H1 (cell line): ENCODE data around the gene KHSRP. TPM values are rescaled to one million over a fixed set of nuclear protein-coding genes. Genes with fewer than 3 reads are reported as not detected.

Experiments used
- CTCF ChIA-PET: fragments of 300-600 bp; sonication (Branson Sonifier 250); formaldehyde crosslinking; loops from one replicate; lab custom pipeline; 2021; ENCODE audit not compliant: partially characterized antibody; lab: Charles Lee
- POLR2A ChIA-PET: fragments of 300-600 bp; sonication (Branson Sonifier 250); formaldehyde crosslinking; loops from one replicate; lab custom pipeline; 2021; ENCODE audit warnings: inconsistent platforms; ENCODE audit not compliant: partially characterized antibody; lab: Charles Lee
- DNase-seq, 2 experiments: peaks; one replicate each; pipeline versions ENCODE4 v3.0.0 to v3.0.0-alpha.2; 2010 to 2022; ENCODE audit warnings: low spot score in 2 of 2, low read depth in 1 of 2, mixed read lengths in 1 of 2
- FAIRE-seq: peaks from 2 replicates; lab custom pipeline; 2011; peaks lifted over from hg19 to GRCh38; lab: Jason Lieb, UNC
- H2AFZ ChIP-seq: 2 replicates; pipeline ENCODE4 v1.8.1; 2012; ENCODE audit warnings: low read length, inconsistent platforms
- H2AK5ac ChIP-seq: 2 replicates; pipeline ENCODE4 v1.6.1; 2013; ENCODE audit warnings: low read depth, low read length
- H2BK120ac ChIP-seq: replicated peaks from 2 replicates; pipeline ENCODE3; 2013; ENCODE audit warnings: low read depth, low read length, inconsistent platforms
- H2BK12ac ChIP-seq: 2 replicates; pipeline ENCODE4 v1.6.1; 2013; ENCODE audit warnings: low read depth, low read length
- H2BK15ac ChIP-seq: 2 replicates; pipeline ENCODE4 v1.6.1; 2013; ENCODE audit warnings: low read length
- H2BK20ac ChIP-seq: 2 replicates; pipeline ENCODE4 v1.6.1; 2013; ENCODE audit warnings: low read length
- H2BK5ac ChIP-seq: 2 replicates; pipeline ENCODE4 v1.6.1; 2013; ENCODE audit warnings: low read depth, low read length
- H3K14ac ChIP-seq: 2 replicates; pipeline ENCODE4 v1.6.1; 2013; ENCODE audit warnings: inconsistent platforms; ENCODE audit not compliant: insufficient read length
- H3K18ac ChIP-seq: 2 replicates; pipeline ENCODE4 v1.6.1; 2013; ENCODE audit warnings: low read length; ENCODE audit errors: extremely low read depth
- H3K23ac ChIP-seq: 2 replicates; pipeline ENCODE4 v1.6.1; 2013; ENCODE audit warnings: inconsistent platforms; ENCODE audit not compliant: insufficient read length
- H3K23me2 ChIP-seq: 2 replicates; pipeline ENCODE4 v1.6.1; 2013; ENCODE audit warnings: low read depth, low read length
- H3K27ac ChIP-seq: 2 replicates; pipeline ENCODE4 v1.6.1; 2011; ENCODE audit warnings: low read depth, low read length, inconsistent platforms
- H3K27me3 ChIP-seq, 4 experiments: replicated peaks in 1 of 4; 1 replicate in 1 of 4; 2 replicates in 3 of 4; pipeline versions ENCODE4 v1.6.1 to v1.8.1; 2011 to 2013; ENCODE audit warnings: low read length in 3 of 4, mild to moderate bottlenecking in 3 of 4, inconsistent platforms in 2 of 4, mixed read lengths in 2 of 4, moderate library complexity in 1 of 4; ENCODE audit not compliant: control insufficient read depth in 3 of 4, insufficient read depth in 3 of 4; ENCODE audit errors: extremely low read depth in 1 of 4
- H3K36me3 ChIP-seq, 4 experiments: 2 replicates each; pipeline versions ENCODE4 v1.6.1 to v1.8.1; 2011 to 2013; ENCODE audit warnings: mild to moderate bottlenecking in 4 of 4, low read length in 3 of 4, moderate library complexity in 2 of 4, control low read depth in 1 of 4, inconsistent platforms in 1 of 4; ENCODE audit not compliant: insufficient read depth in 4 of 4, control insufficient read depth in 2 of 4
- H3K4ac ChIP-seq: replicated peaks from 2 replicates; pipeline ENCODE3; 2013; ENCODE audit warnings: low read length, low read depth, mixed read lengths, inconsistent platforms; ENCODE audit not compliant: insufficient read length
- H3K4me1 ChIP-seq, 4 experiments: replicated peaks in 1 of 4; 1 replicate in 1 of 4; 2 replicates in 3 of 4; pipeline versions ENCODE4 v1.6.1 to v1.8.1; 2011 to 2013; ENCODE audit warnings: low read length in 3 of 4, inconsistent platforms in 2 of 4, mixed read lengths in 1 of 4; ENCODE audit not compliant: insufficient read depth in 4 of 4, control insufficient read depth in 3 of 4
- H3K4me2 ChIP-seq, 2 experiments: 2 replicates each; pipeline versions ENCODE4 v1.6.1 to v1.8.1; 2011 to 2013; ENCODE audit warnings: low read depth in 2 of 2, low read length in 2 of 2, control low read depth in 1 of 2, inconsistent platforms in 1 of 2, mild to moderate bottlenecking in 1 of 2; ENCODE audit not compliant: insufficient read depth in 1 of 2
- H3K4me3 ChIP-seq, 4 experiments: fragments of 200-600, 300-600 bp in 1 of 4; sonication (generic), shearing (Covaris generic), sonication (Bioruptor Twin) in 1 of 4; 2 replicates each; pipeline versions ENCODE4 v1.5.1 to v1.8.1; 2011 to 2016; ENCODE audit warnings: low read length in 4 of 4, low read depth in 3 of 4, control low read depth in 2 of 4, inconsistent platforms in 2 of 4, mild to moderate bottlenecking in 2 of 4, mixed read lengths in 1 of 4, moderate library complexity in 1 of 4; ENCODE audit not compliant: insufficient read depth in 2 of 4; ENCODE audit errors: extremely low read depth in 1 of 4
- H3K56ac ChIP-seq: replicated peaks from 2 replicates; pipeline ENCODE3; 2013; ENCODE audit warnings: low read depth, mild to moderate bottlenecking, mixed read lengths, low read length, inconsistent platforms; ENCODE audit not compliant: insufficient read length
- H3K79me1 ChIP-seq: 2 replicates; pipeline ENCODE4 v1.6.1; 2013; ENCODE audit warnings: low read depth, low read length, control low read depth
- H3K79me2 ChIP-seq, 2 experiments: 2 replicates each; pipeline versions ENCODE4 v1.6.1 to v1.8.1; 2012 to 2013; ENCODE audit warnings: low read length in 2 of 2, mild to moderate bottlenecking in 2 of 2, inconsistent platforms in 1 of 2; ENCODE audit not compliant: insufficient read depth in 2 of 2, control insufficient read depth in 1 of 2
- H3K9ac ChIP-seq, 4 experiments: replicated peaks in 1 of 4; 1 replicate in 1 of 4; 2 replicates in 3 of 4; pipeline versions ENCODE4 v1.6.1 to v1.8.1; 2011 to 2013; ENCODE audit warnings: low read depth in 3 of 4, low read length in 3 of 4, control low read depth in 2 of 4, mild to moderate bottlenecking in 2 of 4, moderate library complexity in 2 of 4, inconsistent platforms in 1 of 4; ENCODE audit errors: extremely low read depth in 1 of 4
- H3K9me3 ChIP-seq, 2 experiments: 2 replicates each; pipeline versions ENCODE4 v1.6.1 to v1.8.1; 2012 to 2013; ENCODE audit warnings: mild to moderate bottlenecking in 2 of 2, moderate library complexity in 2 of 2, control low read depth in 1 of 2, inconsistent platforms in 1 of 2, low read depth in 1 of 2, low read length in 1 of 2, mixed read lengths in 1 of 2; ENCODE audit not compliant: insufficient read depth in 2 of 2
- H4K20me1 ChIP-seq, 2 experiments: replicated peaks in 1 of 2; 2 replicates each; pipeline versions ENCODE3 to v1.8.1; 2011 to 2013; ENCODE audit warnings: inconsistent platforms in 2 of 2, low read length in 2 of 2, mild to moderate bottlenecking in 1 of 2; ENCODE audit not compliant: insufficient read depth in 2 of 2, control insufficient read depth in 1 of 2
- H4K5ac ChIP-seq: 2 replicates; pipeline ENCODE4 v1.6.1; 2013; ENCODE audit warnings: low read length, low read depth, mixed read lengths, inconsistent platforms; ENCODE audit not compliant: insufficient read length
- H4K8ac ChIP-seq: 2 replicates; pipeline ENCODE4 v1.8.0; 2013; ENCODE audit warnings: mild to moderate bottlenecking, moderate library complexity, low read length, inconsistent platforms; ENCODE audit not compliant: insufficient read depth; ENCODE audit errors: extremely low read depth
- H4K91ac ChIP-seq: replicated peaks from 2 replicates; pipeline ENCODE3; 2013; ENCODE audit warnings: low read length, mixed read lengths, inconsistent platforms; ENCODE audit not compliant: insufficient read length
- ATF2 ChIP-seq: IDR thresholded peaks from 2 replicates; pipeline ENCODE4 v1.6.1; 2012; ENCODE audit warnings: low read length, inconsistent platforms
- BRCA1 ChIP-seq: IDR thresholded peaks from 2 replicates; pipeline ENCODE4 v1.6.1; 2012; ENCODE audit warnings: low read depth, low read length, improper control_type of control experiment
- CBX5 ChIP-seq: fragments of 300-800, 300-1000 bp; sonication (generic); IDR thresholded peaks from 2 replicates; pipeline ENCODE4 v1.7.1; 2016; ENCODE audit warnings: antibody characterized with exemption, low read length, low read depth
- KDM4A ChIP-seq: IDR thresholded peaks from one replicate; pipeline ENCODE4 v1.7.1; 2012; ENCODE audit warnings: low read depth, mild to moderate bottlenecking, moderate library complexity, low read length, inconsistent platforms; ENCODE audit not compliant: severe bottlenecking
- MAFK ChIP-seq: IDR thresholded peaks from 2 replicates; pipeline ENCODE4 v1.6.1; 2012; ENCODE audit warnings: low read depth, mild to moderate bottlenecking, improper control_type of control experiment, low read length
- PHF8 ChIP-seq: fragments of 200-600 bp; sonication (generic); conservative IDR thresholded peaks from 2 replicates; pipeline ENCODE4 v1.7.1; 2012; ENCODE audit warnings: low read depth, mild to moderate bottlenecking, inconsistent platforms, low read length, moderate library complexity
- POLR2A ChIP-seq, 2 experiments: IDR thresholded peaks; 1 replicate in 1 of 2; 2 replicates in 1 of 2; pipeline ENCODE4 v1.6.1; 2011; ENCODE audit warnings: low read depth in 2 of 2, low read length in 2 of 2, mild to moderate bottlenecking in 2 of 2; ENCODE audit errors: control extremely low read depth in 1 of 2
- RAD21 ChIP-seq, 2 experiments: IDR thresholded peaks in 1 of 2; conservative IDR thresholded peaks in 1 of 2; 2 replicates each; pipeline ENCODE4 v1.6.1; 2011; ENCODE audit warnings: low read depth in 2 of 2, low read length in 2 of 2, improper control_type of control experiment in 1 of 2, inconsistent platforms in 1 of 2, mild to moderate bottlenecking in 1 of 2, moderate library complexity in 1 of 2
- SP4 ChIP-seq: IDR thresholded peaks from 2 replicates; pipeline ENCODE4 v1.6.1; 2012; ENCODE audit warnings: low read length, inconsistent platforms
- SUZ12 ChIP-seq: fragments of 200-600 bp; sonication (generic); IDR thresholded peaks from 2 replicates; pipeline ENCODE4 v1.6.1; 2012; ENCODE audit warnings: mild to moderate bottlenecking, inconsistent platforms, low read length, moderate library complexity, mixed read lengths
- WGBS, 2 experiments: shearing (Covaris generic) in 1 of 2; methylation state at CpG; one replicate each; pipeline versions ENCODE4 v1.1.6 to v1.1.7; 2013 to 2015; ENCODE audit warnings: low lambda C conversion rate in 2 of 2, mixed read lengths in 2 of 2, inconsistent platforms in 1 of 2, low coverage in 1 of 2, missing lambda C conversion rate in 1 of 2; ENCODE audit not compliant: insufficient replicate concordance in 2 of 2, insufficient coverage in 1 of 2, insufficient read length in 1 of 2; ENCODE audit errors: extremely low coverage in 1 of 2, missing lambda C conversion rate in 1 of 2; 5-methylcytosine and 5-hydroxymethylcytosine counted together
- polyA plus RNA-seq, 7 experiments: library from polyadenylated mRNA; depleted of rRNA in 3 of 7; stranded (reverse) in 5 of 7; unstranded in 2 of 7; fragments of >200 nt in 5 of 7; fragments of 200-250 nt in 2 of 7; gene quantifications; 1 replicate in 5 of 7; 2 replicates in 1 of 7; 4 replicates in 1 of 7; pipeline versions ENCODE4 v1.2.1 to v1.2.3, GENCODE V29; 2011 to 2013; ENCODE audit warnings: missing spikeins in 2 of 7, mixed read lengths in 2 of 7
- total RNA-seq: library from RNA; stranded (reverse); fragmentation: NEBNext Ultra II Directional; extraction: Animal tissue kit (Norgen Biotek cat#: 25700); gene quantifications from 2 replicates; pipeline ENCODE4 v1.2.1, GENCODE V29; 2021

The KHSRP gene
- total and polyA plus RNA-seq, 2 of the 8 experiments (the other 6 are each of a cell fraction or from before 2014, with no cell fraction given) = 143 to 573 TPM

GRCh38 chr19:6466526-6467248 lies 42.1 kb upstream of the KHSRP start:
- POLR2A ChIA-PET = interaction anchor here (1.2 kb wide), 1 partner anchor 10 kb away, joined by 5 read pairs; no protein-coding TSS in a partner anchor
- Histone ChIP-seq H2BK15ac (no peak overlapping the region), H3K79me1 (no peaks in the 10 kb centered on the region; the same call in 1 of the 2 replicates), H2BK12ac (no peak overlapping the region), H3K4me3 (no peak overlapping the region), H3K23me2 (peaks cover 8% of the 10 kb centered on the region; the same call in 1 of the 2 replicates), H3K14ac (no peak overlapping the region), H2BK5ac (no peak overlapping the region), H3K9me3 (no peaks in the 10 kb centered on the region), H3K79me2 (peaks cover 0 to 9% of the 10 kb centered on the region in 2 experiments; a peak in 2 of 4 replicates), H3K4ac (no peak overlapping the region), H2BK120ac (no peak overlapping the region), H3K27me3 (no peaks in the 10 kb centered on the region; a peak in 1 of 7 replicates), H2BK20ac (no peak overlapping the region), H2AFZ (no peak overlapping the region), H3K18ac (no peak overlapping the region), H4K91ac (no peak overlapping the region), H2AK5ac (no peak overlapping the region), H3K27ac (no peak overlapping the region), H3K23ac (no peak overlapping the region), H4K20me1 (peaks cover 0 to 14% of the 10 kb centered on the region in 2 experiments), H3K36me3 (peaks cover 0 to 8% (median 3%) of the 10 kb centered on the region in 4 experiments; a peak in 2 of 8 replicates), H3K4me2 (no peak overlapping the region), H3K56ac (no peak overlapping the region), H4K5ac (no peak overlapping the region), H3K4me1 (peaks cover 0 to 10% (median 4%) of the 10 kb centered on the region in 4 experiments; a peak in 4 of 7 replicates), H4K8ac (peak overlapping the region; percentile 51; the same call in 1 of the 2 replicates), H3K9ac (no peak overlapping the region)
- WGBS, 2 experiments = 95% methylated on average over 14 of the region's 21 CpGs; no CpG with 5 or more reads in 1 of the 2 experiments
- FAIRE-seq = no peak
- CTCF ChIA-PET = interaction anchor here (1.6 kb wide), 1 partner anchor 40 kb away, joined by 7 read pairs; no protein-coding TSS in a partner anchor
- no peak for DNase-seq
- TF ChIP-seq MAFK (no peak), ATF2 (no peak), BRCA1 (no peak), KDM4A (no peak), PHF8 (no peak), SP4 (no peak), SUZ12 (no peak), POLR2A (IDR thresholded peaks at IDR 0.05; ENCODE audit: control extremely low read depth in 1 of 2, low read depth in 2 of 2, low read length in 2 of 2) (no peak), CBX5 (no peak), RAD21 (IDR thresholded peaks at IDR 0.05 in 1 of 2, conservative IDR thresholded peaks at IDR 0.05 in 1 of 2; ENCODE audit: low read depth in 2 of 2, low read length in 2 of 2) (no peak)
